ENCODE results near the gene CASP12.

Gene CASP12

GRCh38 chr11:104899226-104899625 lies 966 bp upstream of the CASP12 start:
- Histone ChIP-seq H3K36me3 (ENCODE audit: insufficient read depth, low read length) (no peaks in the 10 kb centered on the region), H3K9ac (ENCODE audit: insufficient read length) (no peak overlapping the region), H3K9me3 (ENCODE audit: low read depth, low read length) (no peaks in the 10 kb centered on the region), H3K27ac (no peak overlapping the region), H3K4me3 (no peak overlapping the region)
- TF ChIP-seq POLR2AphosphoS5 (IDR thresholded peaks at IDR 0.05; ENCODE audit: borderline replicate concordance, low read depth, low read length) (no peak), FOXP2 (optimal IDR thresholded peaks at IDR 0.05; ENCODE audit: control extremely low read depth, extremely low read length, insufficient read depth) (no peak), EZH2 (IDR thresholded peaks at IDR 0.05) (no peak)
- no peak for DNase-seq (ENCODE audit: low read depth, low spot score)

- no peak for DNase-seq (ENCODE audit: low read depth, low spot score)
- Histone ChIP-seq H3K36me3 (ENCODE audit: insufficient read depth, low read length) (no peaks in the 10 kb centered on the region), H3K9ac (ENCODE audit: insufficient read length) (no peak overlapping the region), H3K9me3 (ENCODE audit: low read depth, low read length) (no peaks in the 10 kb centered on the region), H3K27ac (no peak overlapping the region), H3K4me3 (no peak overlapping the region)
- no peak for TF ChIP-seq FOXP2 (optimal IDR thresholded peaks at IDR 0.05; ENCODE audit: control extremely low read depth, extremely low read length, insufficient read depth)
- no peak for TF ChIP-seq POLR2AphosphoS5 (IDR thresholded peaks at IDR 0.05; ENCODE audit: borderline replicate concordance, low read depth, low read length)
- TF ChIP-seq EZH2 (IDR thresholded peaks at IDR 0.05) = no peak
These were observed 389 bp upstream of the CASP12 start for GRCh38 chr11:104898685-104899013.

GRCh38 chr11:104895634-104896033 lies 2.6 kb downstream of the CASP12 start:
- H3K9ac ChIP-seq (ENCODE audit: insufficient read length) = no peak overlapping the region
- H3K36me3 ChIP-seq (ENCODE audit: insufficient read depth, low read length) = no peaks in the 10 kb centered on the region
- TF ChIP-seq FOXP2 (optimal IDR thresholded peaks at IDR 0.05; ENCODE audit: control extremely low read depth, extremely low read length, insufficient read depth) (no peak), POLR2AphosphoS5 (IDR thresholded peaks at IDR 0.05; ENCODE audit: borderline replicate concordance, low read depth, low read length) (no peak), EZH2 (IDR thresholded peaks at IDR 0.05) (no peak)
- no peak for DNase-seq (ENCODE audit: low read depth, low spot score)
- no peak overlapping the region for H3K27ac ChIP-seq
- no peaks in the 10 kb centered on the region for H3K9me3 ChIP-seq (ENCODE audit: low read depth, low read length)
- no peak overlapping the region for H3K4me3 ChIP-seq

GRCh38 chr11:104893876-104894275 lies 4.4 kb downstream of the CASP12 start:
- no peaks in the 10 kb centered on the region for H3K9me3 ChIP-seq (ENCODE audit: low read depth, low read length)
- no peak for TF ChIP-seq EZH2 (IDR thresholded peaks at IDR 0.05)
- no peak overlapping the region for H3K27ac ChIP-seq
- no peak overlapping the region for H3K9ac ChIP-seq (ENCODE audit: insufficient read length)
- no peak for DNase-seq (ENCODE audit: low read depth, low spot score)
- H3K4me3 ChIP-seq = no peak overlapping the region
- no peaks in the 10 kb centered on the region for H3K36me3 ChIP-seq (ENCODE audit: insufficient read depth, low read length)

- no peak for TF ChIP-seq FOXP2 (optimal IDR thresholded peaks at IDR 0.05; ENCODE audit: control extremely low read depth, extremely low read length, insufficient read depth)
- TF ChIP-seq EZH2 (IDR thresholded peaks at IDR 0.05) = no peak
- no peak for TF ChIP-seq POLR2AphosphoS5 (IDR thresholded peaks at IDR 0.05; ENCODE audit: borderline replicate concordance, low read depth, low read length)
- Histone ChIP-seq H3K4me3 (no peak overlapping the region), H3K9me3 (ENCODE audit: low read depth, low read length) (no peaks in the 10 kb centered on the region), H3K9ac (ENCODE audit: insufficient read length) (no peak overlapping the region), H3K27ac (no peak overlapping the region), H3K36me3 (ENCODE audit: insufficient read depth, low read length) (no peaks in the 10 kb centered on the region)
- DNase-seq (ENCODE audit: low read depth, low spot score) = no peak
These were observed 5.3 kb downstream of the CASP12 start for GRCh38 chr11:104892723-104893511.

GRCh38 chr11:104891135-104891534 lies 7.1 kb downstream of the CASP12 start:
- TF ChIP-seq FOXP2 (optimal IDR thresholded peaks at IDR 0.05; ENCODE audit: control extremely low read depth, extremely low read length, insufficient read depth) (no peak), POLR2AphosphoS5 (IDR thresholded peaks at IDR 0.05; ENCODE audit: borderline replicate concordance, low read depth, low read length) (no peak), EZH2 (IDR thresholded peaks at IDR 0.05) (no peak)
- H3K9ac ChIP-seq (ENCODE audit: insufficient read length) = no peak overlapping the region
- no peaks in the 10 kb centered on the region for H3K9me3 ChIP-seq (ENCODE audit: low read depth, low read length)
- H3K4me3 ChIP-seq = no peak overlapping the region
- H3K36me3 ChIP-seq (ENCODE audit: insufficient read depth, low read length) = no peaks in the 10 kb centered on the region
- H3K27ac ChIP-seq = no peak overlapping the region
- DNase-seq (ENCODE audit: low read depth, low spot score) = no peak

- H3K27ac ChIP-seq = no peak overlapping the region
- TF ChIP-seq EZH2 (IDR thresholded peaks at IDR 0.05) (no peak), POLR2AphosphoS5 (IDR thresholded peaks at IDR 0.05; ENCODE audit: borderline replicate concordance, low read depth, low read length) (no peak), FOXP2 (optimal IDR thresholded peaks at IDR 0.05; ENCODE audit: control extremely low read depth, extremely low read length, insufficient read depth) (no peak)
- H3K9ac ChIP-seq (ENCODE audit: insufficient read length) = no peak overlapping the region
- H3K4me3 ChIP-seq = no peak overlapping the region
- H3K36me3 ChIP-seq (ENCODE audit: insufficient read depth, low read length) = no peaks in the 10 kb centered on the region
- DNase-seq (ENCODE audit: low read depth, low spot score) = no peak
- H3K9me3 ChIP-seq (ENCODE audit: low read depth, low read length) = no peaks in the 10 kb centered on the region
These were observed 14.9 kb downstream of the CASP12 start for GRCh38 chr11:104883342-104883741.

- H3K9ac ChIP-seq (ENCODE audit: insufficient read length) = no peak overlapping the region
- no peak for TF ChIP-seq EZH2 (IDR thresholded peaks at IDR 0.05)
- TF ChIP-seq FOXP2 (optimal IDR thresholded peaks at IDR 0.05; ENCODE audit: control extremely low read depth, extremely low read length, insufficient read depth) = no peak
- TF ChIP-seq POLR2AphosphoS5 (IDR thresholded peaks at IDR 0.05; ENCODE audit: borderline replicate concordance, low read depth, low read length) = no peak
- no peak overlapping the region for H3K27ac ChIP-seq
These were observed 17.0 kb downstream of the CASP12 start for GRCh38 chr11:104881117-104881794.

More at GRCh38 chr11:104881117-104881794, 17.0 kb downstream of the CASP12 start:
- no peaks in the 10 kb centered on the region for H3K9me3 ChIP-seq (ENCODE audit: low read depth, low read length)
- H3K36me3 ChIP-seq (ENCODE audit: insufficient read depth, low read length) = no peaks in the 10 kb centered on the region
- no peak overlapping the region for H3K4me3 ChIP-seq
- DNase-seq (ENCODE audit: low read depth, low spot score) = no peak

Data from SK-N-MC (cell line).